ENCODE data around the gene SPATA7. TPM values are rescaled to one million over a fixed set of nuclear protein-coding genes. Genes with fewer than 3 reads are reported as not detected.
A peak's percentile ranks its signal among the peaks of the same experiment; 100 is the strongest.

The SPATA7 gene
- total RNA-seq, 1 donor from 2014 or later = 18.9 TPM

GRCh38 chr14:88481794-88482193 is 96.3 kb downstream of the SPATA7 start:
- no peaks in the 10 kb centered on the region for H3K4me1 Mint-ChIP-seq
- TF ChIP-seq, protein P1, sequence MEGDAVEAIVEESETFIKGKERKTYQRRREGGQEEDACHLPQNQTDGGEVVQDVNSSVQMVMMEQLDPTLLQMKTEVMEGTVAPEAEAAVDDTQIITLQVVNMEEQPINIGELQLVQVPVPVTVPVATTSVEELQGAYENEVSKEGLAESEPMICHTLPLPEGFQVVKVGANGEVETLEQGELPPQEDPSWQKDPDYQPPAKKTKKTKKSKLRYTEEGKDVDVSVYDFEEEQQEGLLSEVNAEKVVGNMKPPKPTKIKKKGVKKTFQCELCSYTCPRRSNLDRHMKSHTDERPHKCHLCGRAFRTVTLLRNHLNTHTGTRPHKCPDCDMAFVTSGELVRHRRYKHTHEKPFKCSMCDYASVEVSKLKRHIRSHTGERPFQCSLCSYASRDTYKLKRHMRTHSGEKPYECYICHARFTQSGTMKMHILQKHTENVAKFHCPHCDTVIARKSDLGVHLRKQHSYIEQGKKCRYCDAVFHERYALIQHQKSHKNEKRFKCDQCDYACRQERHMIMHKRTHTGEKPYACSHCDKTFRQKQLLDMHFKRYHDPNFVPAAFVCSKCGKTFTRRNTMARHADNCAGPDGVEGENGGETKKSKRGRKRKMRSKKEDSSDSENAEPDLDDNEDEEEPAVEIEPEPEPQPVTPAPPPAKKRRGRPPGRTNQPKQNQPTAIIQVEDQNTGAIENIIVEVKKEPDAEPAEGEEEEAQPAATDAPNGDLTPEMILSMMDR (conservative IDR thresholded peaks at IDR 0.05) = no peak
- H3K27ac Mint-ChIP-seq (ENCODE audit: unreplicated experiment) = peak overlapping the region; percentile 12
- peaks cover 30% of the 10 kb centered on the region for H3K36me3 Mint-ChIP-seq (ENCODE audit: low read depth)
- H3K9me3 Mint-ChIP-seq = no peaks in the 10 kb centered on the region
- DNase-seq (ENCODE audit: low read depth, low spot score) = no peak
- H3K27me3 Mint-ChIP-seq (ENCODE audit: low read depth) = no peaks in the 10 kb centered on the region
- H3K4me3 Mint-ChIP-seq = no peak overlapping the region

- no peak for DNase-seq (ENCODE audit: low read depth, low spot score)
- no peak overlapping the region for H3K4me3 Mint-ChIP-seq
- H3K36me3 Mint-ChIP-seq (ENCODE audit: low read depth) = peaks cover 28% of the 10 kb centered on the region
Measured at GRCh38 chr14:88482524-88482923, 97.1 kb downstream of the SPATA7 start.

More at GRCh38 chr14:88482524-88482923, 97.1 kb downstream of the SPATA7 start:
- TF ChIP-seq, protein P1 (conservative IDR thresholded peaks at IDR 0.05) = no peak
- Mint-ChIP-seq H3K27me3 (ENCODE audit: low read depth) (no peaks in the 10 kb centered on the region), H3K27ac (ENCODE audit: unreplicated experiment) (peak overlapping the region; percentile 43), H3K9me3 (no peaks in the 10 kb centered on the region), H3K4me1 (no peaks in the 10 kb centered on the region)

Other genes with a start within 250 kb of the SPATA7 start
- 8.5 and 11.5 TPM in 2 replicates for gene KCNK10, start 62.4 kb upstream of the SPATA7 start, total RNA-seq
- gene PTPN21, start 169.3 kb downstream of the SPATA7 start, total RNA-seq = 21.9 and 25.3 TPM in 2 replicates
- gene ZC3H14, start 177.4 kb downstream of the SPATA7 start, total RNA-seq = 92.7 and 104 TPM in 2 replicates

All from neural crest cell (in vitro differentiated cells).